ENCODE measurements around the gene SHC2. TPM values are rescaled to one million over a fixed set of nuclear protein-coding genes. Genes with fewer than 3 reads are reported as not detected.

Gene SHC2
- total RNA-seq, 1 donor from 2014 or later = 35.4 TPM

DNA sequence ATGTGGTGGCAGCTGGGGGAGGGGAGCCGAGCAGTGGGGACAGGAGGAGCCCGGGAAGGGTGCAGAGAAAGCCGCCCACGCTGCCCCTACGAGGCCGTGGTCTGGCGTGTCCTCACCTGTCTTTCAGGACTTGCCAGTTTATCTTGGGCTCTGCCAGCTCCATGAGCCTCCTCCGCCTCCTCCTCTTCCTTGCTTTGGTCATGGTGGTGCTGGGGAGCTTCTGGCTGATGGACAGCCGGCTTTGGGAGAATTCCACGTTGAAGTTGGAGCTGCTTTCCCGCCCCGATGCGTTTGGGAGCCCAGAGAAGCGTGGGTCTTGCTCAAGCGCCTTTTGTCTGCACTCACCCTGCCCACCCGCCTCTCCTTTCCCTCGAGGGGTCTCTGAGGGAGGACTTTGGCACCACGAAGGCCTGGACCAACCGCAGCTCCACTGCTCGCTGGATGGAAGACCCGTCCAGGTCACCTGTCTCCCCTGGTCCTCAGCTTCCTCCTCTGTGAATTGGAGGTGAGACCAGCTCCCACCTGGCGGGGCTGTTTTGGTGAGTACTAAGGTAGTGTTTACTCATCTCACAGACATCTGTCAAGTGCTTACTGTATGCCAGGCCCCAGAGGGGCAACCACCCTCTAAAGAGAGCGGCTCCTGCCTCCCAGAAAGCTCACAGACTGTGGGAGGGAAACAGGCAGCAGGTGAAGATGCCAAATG lies 86.5 kb downstream of the SHC2 start:
- Mint-ChIP-seq H3K4me1 (ENCODE audit: unreplicated experiment) (peaks cover 7% of the 10 kb centered on the region), H3K9me3 (no peaks in the 10 kb centered on the region), H3K27me3 (peaks cover 11% of the 10 kb centered on the region), H3K4me3 (no peak overlapping the region), H3K27ac (no peak overlapping the region), H3K36me3 (no peaks in the 10 kb centered on the region)
- TF ChIP-seq, protein P1, sequence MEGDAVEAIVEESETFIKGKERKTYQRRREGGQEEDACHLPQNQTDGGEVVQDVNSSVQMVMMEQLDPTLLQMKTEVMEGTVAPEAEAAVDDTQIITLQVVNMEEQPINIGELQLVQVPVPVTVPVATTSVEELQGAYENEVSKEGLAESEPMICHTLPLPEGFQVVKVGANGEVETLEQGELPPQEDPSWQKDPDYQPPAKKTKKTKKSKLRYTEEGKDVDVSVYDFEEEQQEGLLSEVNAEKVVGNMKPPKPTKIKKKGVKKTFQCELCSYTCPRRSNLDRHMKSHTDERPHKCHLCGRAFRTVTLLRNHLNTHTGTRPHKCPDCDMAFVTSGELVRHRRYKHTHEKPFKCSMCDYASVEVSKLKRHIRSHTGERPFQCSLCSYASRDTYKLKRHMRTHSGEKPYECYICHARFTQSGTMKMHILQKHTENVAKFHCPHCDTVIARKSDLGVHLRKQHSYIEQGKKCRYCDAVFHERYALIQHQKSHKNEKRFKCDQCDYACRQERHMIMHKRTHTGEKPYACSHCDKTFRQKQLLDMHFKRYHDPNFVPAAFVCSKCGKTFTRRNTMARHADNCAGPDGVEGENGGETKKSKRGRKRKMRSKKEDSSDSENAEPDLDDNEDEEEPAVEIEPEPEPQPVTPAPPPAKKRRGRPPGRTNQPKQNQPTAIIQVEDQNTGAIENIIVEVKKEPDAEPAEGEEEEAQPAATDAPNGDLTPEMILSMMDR (conservative IDR thresholded peaks at IDR 0.05) = no peak
- DNase-seq (ENCODE audit: extremely low spot score, unreplicated experiment) = peak; percentile 62

DNA sequence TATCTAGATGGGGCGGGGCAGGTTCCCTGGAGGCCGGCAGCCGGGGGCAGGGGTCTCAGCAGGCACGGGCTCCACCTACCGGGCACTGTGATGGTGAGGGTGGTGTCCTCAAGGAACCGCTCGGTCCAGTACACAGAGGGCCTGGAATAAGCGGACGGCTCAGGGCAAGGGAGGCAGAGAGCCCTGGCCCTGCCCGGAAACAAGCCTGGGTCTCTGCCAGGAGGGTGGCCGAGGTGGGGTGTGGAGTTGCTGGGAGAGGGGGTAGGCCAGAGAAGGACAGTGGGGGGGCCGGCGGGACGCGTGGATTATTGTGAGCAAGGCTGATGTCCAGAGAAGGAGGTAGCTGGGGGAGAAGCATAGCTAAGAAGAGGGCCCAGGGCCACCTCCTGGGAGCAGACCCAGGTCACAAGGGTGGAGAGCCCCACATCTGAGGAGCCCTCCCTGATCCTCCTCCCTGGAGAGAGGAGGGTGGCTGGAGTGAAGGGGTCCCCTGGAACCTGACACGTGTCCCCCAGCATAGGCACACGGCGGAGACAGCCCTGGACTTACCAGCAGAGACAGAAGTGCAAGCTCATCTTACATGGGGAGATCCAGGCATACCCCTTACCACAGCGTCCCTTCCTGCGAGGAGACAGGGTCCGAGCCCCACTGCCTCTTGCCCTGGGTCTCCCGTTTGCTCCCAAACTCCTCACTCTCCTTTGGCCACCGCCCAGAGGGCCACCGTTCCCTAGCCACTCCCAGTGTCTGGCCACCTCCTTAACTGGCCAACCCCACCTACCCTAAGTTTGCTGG lies 87.2 kb downstream of the SHC2 start:
- Mint-ChIP-seq H3K27me3 (peaks cover 15% of the 10 kb centered on the region), H3K4me3 (no peak overlapping the region), H3K9me3 (no peaks in the 10 kb centered on the region), H3K4me1 (ENCODE audit: unreplicated experiment) (peaks cover 7% of the 10 kb centered on the region), H3K36me3 (no peaks in the 10 kb centered on the region), H3K27ac (no peak overlapping the region)
- TF ChIP-seq, protein P1 (conservative IDR thresholded peaks at IDR 0.05) = no peak
- DNase-seq (ENCODE audit: extremely low spot score, unreplicated experiment) = peak; percentile 65

DNA sequence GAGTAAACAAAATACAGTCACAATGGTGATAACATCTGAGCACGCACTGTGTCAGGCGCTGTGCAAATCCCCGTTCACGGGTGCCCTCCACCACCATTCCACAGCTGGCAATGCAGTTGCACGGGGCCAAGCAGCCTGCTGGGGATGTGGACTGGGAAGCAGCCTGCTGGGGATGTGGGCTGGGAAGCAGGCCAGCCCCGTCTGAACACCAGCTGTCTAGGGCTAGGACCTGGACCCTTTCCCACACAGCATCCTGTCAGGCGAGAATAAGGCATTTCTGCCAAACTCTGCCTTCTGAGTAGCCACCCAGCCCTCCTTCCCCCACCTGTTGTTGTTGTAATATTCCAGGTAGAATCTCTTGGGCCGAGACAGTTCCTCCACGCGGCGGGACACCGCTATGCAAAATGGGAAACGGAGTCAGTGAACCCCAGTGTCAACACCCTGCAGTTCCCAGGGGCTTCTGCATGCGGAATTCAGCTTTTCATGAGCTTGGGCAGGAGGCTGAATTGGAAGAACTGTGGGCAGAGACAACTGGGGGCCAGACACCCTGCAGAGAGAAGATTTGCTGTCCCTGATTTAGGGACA lies 88.4 kb downstream of the SHC2 start:
- H3K4me1 Mint-ChIP-seq (ENCODE audit: unreplicated experiment) = peaks cover 7% of the 10 kb centered on the region
- H3K27me3 Mint-ChIP-seq = peaks cover 15% of the 10 kb centered on the region
- TF ChIP-seq, protein P1 (conservative IDR thresholded peaks at IDR 0.05) = no peak
- H3K36me3 Mint-ChIP-seq = no peaks in the 10 kb centered on the region
- H3K27ac Mint-ChIP-seq = no peak overlapping the region
- no peak overlapping the region for H3K4me3 Mint-ChIP-seq
- H3K9me3 Mint-ChIP-seq = no peaks in the 10 kb centered on the region
- DNase-seq (ENCODE audit: extremely low spot score, unreplicated experiment) = peak; percentile 65

DNA sequence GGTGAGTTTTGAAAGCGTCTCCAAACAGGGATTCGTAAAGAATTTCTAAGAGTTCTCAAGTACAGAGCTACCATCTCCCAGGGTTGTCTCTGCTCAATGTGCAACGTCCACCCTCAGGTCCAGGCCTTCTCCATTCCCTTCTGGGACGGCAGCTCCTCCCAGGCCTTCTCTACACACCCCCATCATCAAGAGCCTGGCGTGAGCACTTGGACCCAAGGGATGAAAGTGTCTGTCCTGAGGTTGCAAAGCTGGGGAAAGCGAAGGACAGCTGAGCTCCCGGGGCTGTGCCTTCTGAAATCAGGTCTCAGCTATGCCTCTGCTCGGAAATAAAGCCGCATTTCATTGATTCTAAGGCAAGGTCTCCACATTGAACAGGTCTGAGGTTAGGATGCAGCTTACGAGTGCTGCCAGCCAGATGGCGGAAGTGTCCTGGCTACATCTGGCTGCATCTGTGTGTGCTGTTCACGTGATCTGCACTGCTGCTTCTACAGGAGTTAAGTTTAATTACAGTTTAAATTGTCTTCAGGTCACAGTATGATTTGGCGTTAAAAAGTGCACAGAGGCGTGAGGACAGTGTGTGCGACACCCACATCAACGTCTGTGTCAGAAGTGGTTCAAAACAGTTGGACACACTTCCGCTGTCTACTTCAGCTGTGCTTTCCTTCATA lies 89.2 kb downstream of the SHC2 start:
- H3K4me3 Mint-ChIP-seq = no peak overlapping the region
- H3K27me3 Mint-ChIP-seq = peaks cover 22% of the 10 kb centered on the region
- no peak overlapping the region for H3K27ac Mint-ChIP-seq
- TF ChIP-seq, protein P1 (conservative IDR thresholded peaks at IDR 0.05) = no peak
- peak; percentile 43 for DNase-seq (ENCODE audit: extremely low spot score, unreplicated experiment)
- H3K4me1 Mint-ChIP-seq (ENCODE audit: unreplicated experiment) = peaks cover 7% of the 10 kb centered on the region
- no peaks in the 10 kb centered on the region for H3K9me3 Mint-ChIP-seq
- H3K36me3 Mint-ChIP-seq = no peaks in the 10 kb centered on the region

DNA sequence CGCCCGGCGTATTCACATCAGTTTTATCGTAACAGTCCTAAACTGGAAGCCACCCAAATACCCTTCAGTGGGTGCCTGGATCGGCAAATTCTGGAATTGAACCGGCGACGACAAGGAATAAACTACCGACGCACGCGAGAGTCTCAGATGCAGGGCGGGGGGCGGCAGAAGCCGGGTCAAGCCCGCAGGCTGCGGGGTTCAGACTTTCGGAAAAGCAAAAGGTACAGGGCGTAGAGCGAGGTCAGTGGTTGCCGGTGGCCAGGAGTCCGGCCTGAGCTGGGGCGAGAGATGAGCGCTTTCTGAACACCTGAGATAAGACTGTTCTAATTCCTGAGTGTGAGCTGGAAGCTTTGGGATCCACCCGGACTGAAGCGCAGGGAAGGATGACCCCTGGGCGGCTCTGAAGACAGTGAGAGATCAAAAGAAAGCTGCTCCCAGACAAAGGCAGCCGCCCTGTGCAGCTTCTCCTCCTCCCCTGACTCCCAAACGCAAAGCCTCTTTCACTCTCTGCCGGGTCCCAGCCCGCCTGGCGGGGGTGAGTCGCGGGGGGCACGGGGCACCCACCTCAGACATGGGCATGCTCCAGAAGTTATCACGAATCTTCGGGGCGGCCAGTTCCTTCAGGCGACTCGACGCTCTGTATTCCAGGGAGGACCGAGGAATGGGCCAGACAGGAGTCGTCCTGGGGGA lies 90.0 kb downstream of the SHC2 start:
- peak; percentile 62 for DNase-seq (ENCODE audit: extremely low spot score, unreplicated experiment)
- TF ChIP-seq, protein P1 (conservative IDR thresholded peaks at IDR 0.05) = no peak
- H3K4me1 Mint-ChIP-seq (ENCODE audit: unreplicated experiment) = peaks cover 7% of the 10 kb centered on the region
- peaks cover 22% of the 10 kb centered on the region for H3K27me3 Mint-ChIP-seq
- no peak overlapping the region for H3K27ac Mint-ChIP-seq
- H3K9me3 Mint-ChIP-seq = no peaks in the 10 kb centered on the region
- H3K36me3 Mint-ChIP-seq = no peaks in the 10 kb centered on the region
- H3K4me3 Mint-ChIP-seq = no peak overlapping the region

Measured in type B pancreatic cell (in vitro differentiated cells).